Measurements from ENCODE around the gene RAB3IL1. TPM values are rescaled to one million over a fixed set of nuclear protein-coding genes. Genes with fewer than 3 reads are reported as not detected.
A peak's percentile ranks its signal among the peaks of the same experiment; 100 is the strongest.
"Not testable (repeated sequence)": the region's sequence is repeated elsewhere in the genome, so short reads cannot be mapped to it uniquely, and the experiment has no call there.

RAB3IL1 gene
- total RNA-seq, 1 donor = 15.9 TPM

GRCh38 chr11:61954851-61955421, 37.6 kb upstream of the RAB3IL1 start:
- DNase-seq (ENCODE audit: insufficient read length, low spot score, missing footprints) = peak; percentile 96

GRCh38 chr11:61954106-61954850, 36.9 kb upstream of the RAB3IL1 start:
- H3K79me2 ChIP-seq (ENCODE audit: insufficient read depth, low read length) = peaks cover 5% of the 10 kb centered on the region
- peak overlapping the region; percentile 40 for H3K27ac ChIP-seq (ENCODE audit: low read depth, low read length)
- no peak for DNase-seq (ENCODE audit: insufficient read length, low spot score, missing footprints)
- peaks cover 19% of the 10 kb centered on the region for H3K4me1 ChIP-seq (ENCODE audit: insufficient read depth, low read length)
- peak overlapping the region; percentile 85 for H3K4me2 ChIP-seq (ENCODE audit: insufficient read depth, low read length)
- peak overlapping the region; percentile 67 for H3K4me3 ChIP-seq (ENCODE audit: insufficient read depth, low read length)
- H3K27me3 ChIP-seq (ENCODE audit: insufficient read depth, low read length) = no peaks in the 10 kb centered on the region
- TF ChIP-seq CTCF (IDR thresholded peaks at IDR 0.05; ENCODE audit: extremely low read depth, low read depth, low read length) = no peak
- H4K20me1 ChIP-seq (ENCODE audit: insufficient read depth, low read length) = no peaks in the 10 kb centered on the region
- H3K36me3 ChIP-seq (ENCODE audit: insufficient read depth, low read length) = peaks cover 3% of the 10 kb centered on the region
- no peaks in the 10 kb centered on the region for H3K9me3 ChIP-seq (ENCODE audit: low read depth, low read length)
- peak overlapping the region; percentile 87 for H2AFZ ChIP-seq (ENCODE audit: low read length)

More at GRCh38 chr11:61954851-61955421, 37.6 kb upstream of the RAB3IL1 start:
- H3K79me2 ChIP-seq (ENCODE audit: insufficient read depth, low read length) = peaks cover 5% of the 10 kb centered on the region
- no peaks in the 10 kb centered on the region for H3K9me3 ChIP-seq (ENCODE audit: low read depth, low read length)
- no peaks in the 10 kb centered on the region for H3K27me3 ChIP-seq (ENCODE audit: insufficient read depth, low read length)
- peak; percentile 17 for TF ChIP-seq CTCF (IDR thresholded peaks at IDR 0.05; ENCODE audit: extremely low read depth, low read depth, low read length)
- peak overlapping the region; percentile 87 for H2AFZ ChIP-seq (ENCODE audit: low read length)
- H3K36me3 ChIP-seq (ENCODE audit: insufficient read depth, low read length) = peaks cover 3% of the 10 kb centered on the region
- peak overlapping the region; percentile 85 for H3K4me2 ChIP-seq (ENCODE audit: insufficient read depth, low read length)
- no peaks in the 10 kb centered on the region for H4K20me1 ChIP-seq (ENCODE audit: insufficient read depth, low read length)
- H3K27ac ChIP-seq (ENCODE audit: low read depth, low read length) = peak overlapping the region; percentile 40
- peaks cover 15% of the 10 kb centered on the region for H3K4me1 ChIP-seq (ENCODE audit: insufficient read depth, low read length)
- H3K4me3 ChIP-seq (ENCODE audit: insufficient read depth, low read length) = peak overlapping the region; percentile 67

- not testable (repeated sequence) for H3K27me3 ChIP-seq (ENCODE audit: insufficient read depth, low read length); H3K4me3 ChIP-seq (ENCODE audit: insufficient read depth, low read length); H3K9me3 ChIP-seq (ENCODE audit: low read depth, low read length); H3K4me2 ChIP-seq (ENCODE audit: insufficient read depth, low read length); H3K36me3 ChIP-seq (ENCODE audit: insufficient read depth, low read length); DNase-seq (ENCODE audit: insufficient read length, low spot score, missing footprints); H4K20me1 ChIP-seq (ENCODE audit: insufficient read depth, low read length); H2AFZ ChIP-seq (ENCODE audit: low read length); H3K79me2 ChIP-seq (ENCODE audit: insufficient read depth, low read length)
- Histone ChIP-seq H3K4me1 (ENCODE audit: insufficient read depth, low read length) (peaks cover 19% of the 10 kb centered on the region), H3K27ac (ENCODE audit: low read depth, low read length) (peak overlapping the region; percentile 40)
Measured at GRCh38 chr11:61953632-61954031, 36.3 kb upstream of the RAB3IL1 start.

- Histone ChIP-seq H3K27me3 (ENCODE audit: insufficient read depth, low read length) (no peaks in the 10 kb centered on the region), H2AFZ (ENCODE audit: low read length) (no peak overlapping the region), H3K4me2 (ENCODE audit: insufficient read depth, low read length) (no peak overlapping the region), H3K79me2 (ENCODE audit: insufficient read depth, low read length) (peaks cover 5% of the 10 kb centered on the region), H3K9me3 (ENCODE audit: low read depth, low read length) (no peaks in the 10 kb centered on the region), H3K4me3 (ENCODE audit: insufficient read depth, low read length) (no peak overlapping the region), H3K36me3 (ENCODE audit: insufficient read depth, low read length) (peaks cover 3% of the 10 kb centered on the region), H3K27ac (ENCODE audit: low read depth, low read length) (no peak overlapping the region), H4K20me1 (ENCODE audit: insufficient read depth, low read length) (no peaks in the 10 kb centered on the region), H3K4me1 (ENCODE audit: insufficient read depth, low read length) (peaks cover 19% of the 10 kb centered on the region)
- no peak for TF ChIP-seq CTCF (IDR thresholded peaks at IDR 0.05; ENCODE audit: extremely low read depth, low read depth, low read length)
- no peak for DNase-seq (ENCODE audit: insufficient read length, low spot score, missing footprints)
Measured at GRCh38 chr11:61952882-61953281, 35.5 kb upstream of the RAB3IL1 start.
